HCEC 1CT (cell line): ENCODE data around the gene TPSAB1.

ENCODE experiments used
- DNase-seq: peaks from one replicate; pipeline ENCODE4 v3.0.0-alpha.2; 2017

The TPSAB1 gene

DNA sequence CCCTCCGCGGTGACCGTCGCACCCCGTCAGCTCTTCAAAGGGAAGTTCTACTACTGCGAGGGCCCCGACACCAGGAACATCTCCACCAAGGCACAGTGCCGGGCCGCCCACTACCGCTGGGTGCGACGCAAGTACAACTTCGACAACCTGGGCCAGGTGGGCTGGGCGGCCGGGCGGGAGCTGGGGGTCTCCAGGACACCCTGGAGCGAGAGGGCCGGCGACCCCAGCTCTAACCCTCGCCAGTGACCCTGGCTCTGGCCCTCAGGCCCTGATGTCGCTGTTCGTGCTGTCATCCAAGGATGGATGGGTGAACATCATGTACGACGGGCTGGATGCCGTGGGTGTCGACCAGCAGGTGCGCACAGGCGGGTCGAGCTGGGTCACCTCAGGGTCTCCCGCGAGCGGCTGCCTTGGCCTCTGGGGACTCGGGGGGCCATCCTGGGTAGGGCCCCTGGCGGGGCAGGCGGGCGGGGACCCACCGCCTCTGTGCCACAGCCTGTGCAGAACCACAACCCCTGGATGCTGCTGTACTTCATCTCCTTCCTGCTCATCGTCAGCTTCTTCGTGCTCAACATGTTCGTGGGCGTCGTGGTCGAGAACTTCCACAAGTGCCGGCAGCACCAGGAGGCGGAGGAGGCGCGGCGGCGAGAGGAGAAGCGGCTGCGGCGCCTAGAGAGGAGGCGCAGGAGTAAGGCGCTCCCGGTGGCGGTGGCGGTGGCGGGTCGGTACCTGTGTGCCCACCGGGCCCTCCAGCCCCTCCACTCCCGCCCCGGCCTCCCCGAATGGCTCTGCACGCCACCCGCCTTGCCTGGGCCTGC, 28.8 kb upstream of the TPSAB1 start:
- no peak for DNase-seq

DNA sequence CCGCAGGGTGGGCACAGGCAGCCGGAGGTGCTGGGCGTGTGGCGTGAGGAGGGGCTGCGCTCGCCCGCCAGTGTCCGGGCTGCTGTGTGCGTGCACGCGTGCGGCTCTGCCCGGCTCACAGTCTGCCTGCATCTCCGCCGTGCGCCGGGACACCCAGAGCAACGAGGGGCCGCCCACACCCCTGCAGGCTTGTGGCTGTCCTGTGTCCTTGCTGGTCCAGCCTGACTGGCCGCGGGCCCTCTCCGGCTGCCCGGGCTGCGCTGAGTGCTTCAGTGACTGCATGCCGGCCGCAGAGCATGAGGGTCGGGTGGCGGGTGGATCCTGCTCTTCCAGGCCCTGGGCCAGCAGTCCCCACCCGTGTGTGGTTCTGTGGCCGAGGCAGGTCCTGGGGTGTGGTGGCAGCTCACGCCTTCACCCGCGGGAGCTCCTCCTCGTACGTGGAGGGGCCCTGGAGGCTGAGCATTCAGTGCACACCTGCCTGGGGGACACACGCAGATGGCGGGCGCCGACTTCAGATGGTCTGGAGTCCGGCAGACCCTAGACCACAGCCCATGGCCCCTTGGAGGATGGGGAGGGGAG, 27.8 kb upstream of the TPSAB1 start:
- no peak for DNase-seq

- no peak for DNase-seq
Measured at GRCh38 chr16:1213231-1213630, 27.3 kb upstream of the TPSAB1 start.

DNA sequence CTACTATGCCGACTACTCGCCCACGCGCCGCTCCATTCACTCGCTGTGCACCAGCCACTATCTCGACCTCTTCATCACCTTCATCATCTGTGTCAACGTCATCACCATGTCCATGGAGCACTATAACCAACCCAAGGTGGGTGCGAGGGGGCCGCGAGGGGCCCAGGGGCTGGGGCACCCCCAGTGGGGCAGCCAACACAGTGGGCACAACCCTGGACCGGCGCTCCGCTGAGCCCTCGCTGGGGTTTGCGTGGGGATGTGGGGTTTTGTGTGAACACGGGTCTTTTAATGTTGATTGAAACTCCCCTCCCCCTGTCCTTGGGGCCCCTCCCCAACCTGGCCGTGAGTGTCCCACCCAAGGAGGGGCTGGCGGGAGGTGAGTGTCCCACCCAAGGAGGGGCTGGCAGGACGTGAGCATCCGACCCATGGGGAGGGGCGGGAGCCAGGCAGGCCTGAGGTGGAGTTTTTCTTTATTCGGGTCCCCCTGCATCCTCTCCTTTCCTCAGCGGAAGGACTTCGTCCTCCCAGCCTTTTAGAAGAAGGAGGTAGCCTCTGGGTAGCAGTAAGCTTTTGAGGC, 26.6 kb upstream of the TPSAB1 start:
- no peak for DNase-seq

GRCh38 chr16:1214719-1215118, 25.8 kb upstream of the TPSAB1 start:
- DNase-seq, result no peak

DNA sequence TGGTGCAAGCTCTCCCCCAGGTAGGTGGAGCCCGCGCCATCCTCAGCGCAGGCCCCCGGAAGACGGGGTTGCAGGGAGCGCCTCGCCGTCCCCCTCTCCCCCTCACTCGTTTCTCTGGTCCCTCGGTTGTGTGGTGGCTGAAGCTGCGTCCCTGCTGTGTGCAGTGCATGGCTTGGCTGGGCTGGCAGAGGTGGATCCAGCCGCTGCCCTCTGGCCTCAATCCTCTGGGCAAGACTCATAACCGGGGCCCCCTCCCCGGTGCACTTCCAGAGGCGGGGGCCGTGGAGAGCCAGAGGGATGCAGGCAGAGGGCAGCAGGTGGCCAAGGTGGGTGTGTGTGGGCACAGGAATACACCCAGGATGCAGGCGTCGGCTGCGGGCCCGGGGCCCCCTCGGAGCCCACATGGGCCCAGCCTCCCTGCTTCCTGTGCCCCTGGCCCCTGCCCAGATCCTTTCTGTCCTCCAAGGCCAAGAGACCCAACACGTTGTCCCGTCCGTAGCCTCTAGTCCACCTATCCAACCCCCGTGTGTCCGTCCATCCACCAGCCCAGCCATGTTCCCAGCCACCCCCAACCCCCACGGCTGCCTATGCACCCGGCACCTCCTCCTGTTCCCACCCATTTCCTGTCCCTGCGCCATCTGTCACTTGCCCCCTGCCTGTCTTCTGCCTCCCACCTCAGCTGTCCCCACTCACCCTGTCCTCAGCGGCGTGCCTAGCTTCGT, 24.8 kb upstream of the TPSAB1 start:
- no peak for DNase-seq

GRCh38 chr16:1216296-1216619, 24.2 kb upstream of the TPSAB1 start:
- DNase-seq, result no peak

GRCh38 chr16:1216681-1217400, 23.7 kb upstream of the TPSAB1 start:
- DNase-seq, result no peak

- no peak for DNase-seq
Measured at GRCh38 chr16:1217526-1217925, 23.0 kb upstream of the TPSAB1 start.

- no peak for DNase-seq
Measured at GRCh38 chr16:1218061-1218929, 22.2 kb upstream of the TPSAB1 start.

- DNase-seq, result no peak
Measured at GRCh38 chr16:1218930-1219611, 21.4 kb upstream of the TPSAB1 start.

GRCh38 chr16:1220098-1220728, 20.3 kb upstream of the TPSAB1 start:
- no peak for DNase-seq

DNA sequence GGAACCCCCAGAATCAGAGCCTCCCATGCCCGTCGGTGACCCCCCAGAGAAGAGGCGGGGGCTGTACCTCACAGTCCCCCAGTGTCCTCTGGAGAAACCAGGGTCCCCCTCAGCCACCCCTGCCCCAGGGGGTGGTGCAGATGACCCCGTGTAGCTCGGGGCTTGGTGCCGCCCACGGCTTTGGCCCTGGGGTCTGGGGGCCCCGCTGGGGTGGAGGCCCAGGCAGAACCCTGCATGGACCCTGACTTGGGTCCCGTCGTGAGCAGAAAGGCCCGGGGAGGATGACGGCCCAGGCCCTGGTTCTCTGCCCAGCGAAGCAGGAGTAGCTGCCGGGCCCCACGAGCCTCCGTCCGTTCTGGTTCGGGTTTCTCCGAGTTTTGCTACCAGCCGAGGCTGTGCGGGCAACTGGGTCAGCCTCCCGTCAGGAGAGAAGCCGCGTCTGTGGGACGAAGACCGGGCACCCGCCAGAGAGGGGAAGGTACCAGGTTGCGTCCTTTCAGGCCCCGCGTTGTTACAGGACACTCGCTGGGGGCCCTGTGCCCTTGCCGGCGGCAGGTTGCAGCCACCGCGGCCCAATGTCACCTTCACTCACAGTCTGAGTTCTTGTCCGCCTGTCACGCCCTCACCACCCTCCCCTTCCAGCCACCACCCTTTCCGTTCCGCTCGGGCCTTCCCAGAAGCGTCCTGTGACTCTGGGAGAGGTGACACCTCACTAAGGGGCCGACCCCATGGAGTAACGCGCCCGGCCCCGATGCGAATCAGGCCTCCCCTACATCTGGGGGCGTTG, 19.5 kb upstream of the TPSAB1 start:
- no peak for DNase-seq

DNA sequence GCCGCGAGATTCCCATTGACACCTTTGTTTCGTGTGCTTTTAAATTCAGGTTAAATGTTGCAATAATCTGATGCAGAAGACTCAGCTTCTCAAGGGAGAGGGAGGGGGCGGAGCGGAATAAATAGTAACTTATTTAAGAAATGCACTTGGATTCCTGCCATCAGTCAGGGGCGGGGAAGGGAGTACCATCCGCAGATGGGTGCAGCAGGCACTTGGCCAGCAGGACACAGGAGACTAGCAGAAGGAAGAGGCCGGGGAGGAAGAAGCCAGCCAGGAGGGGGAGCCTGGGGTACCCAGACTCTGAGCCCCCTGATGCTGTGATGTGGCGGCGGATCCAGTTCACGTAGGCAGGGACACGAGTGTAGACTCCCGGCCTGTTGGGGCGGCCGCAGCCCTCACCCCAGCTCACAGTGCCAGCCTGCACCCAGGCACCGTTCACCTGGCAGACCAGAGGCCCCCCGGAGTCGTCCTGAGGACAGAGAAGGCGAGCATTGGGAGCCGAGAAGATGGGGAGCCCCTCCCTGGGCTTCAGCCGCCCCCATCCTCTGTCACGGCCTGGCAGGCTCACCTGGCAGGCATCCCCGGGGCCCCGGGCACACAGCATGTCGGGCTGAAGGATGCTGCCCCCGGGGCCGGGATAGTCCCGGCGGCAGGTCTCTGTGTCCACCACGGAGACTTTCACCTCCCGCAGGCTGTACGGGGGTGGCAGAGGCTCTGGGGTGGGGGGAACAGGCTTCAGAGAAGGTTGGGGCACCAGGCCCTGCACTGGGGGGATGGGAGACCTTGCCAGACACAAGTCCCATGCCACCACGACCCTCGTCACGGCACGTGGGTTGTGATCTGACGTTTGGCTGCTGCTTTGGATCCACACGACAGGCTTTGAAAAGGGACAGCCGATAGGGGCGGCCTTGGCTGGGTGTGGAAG, 18.6 kb upstream of the TPSAB1 start:
- no peak for DNase-seq

GRCh38 chr16:1222553-1223354, 17.8 kb upstream of the TPSAB1 start:
- no peak for DNase-seq

GRCh38 chr16:1223355-1224214, 16.9 kb upstream of the TPSAB1 start:
- DNase-seq, result no peak

DNA sequence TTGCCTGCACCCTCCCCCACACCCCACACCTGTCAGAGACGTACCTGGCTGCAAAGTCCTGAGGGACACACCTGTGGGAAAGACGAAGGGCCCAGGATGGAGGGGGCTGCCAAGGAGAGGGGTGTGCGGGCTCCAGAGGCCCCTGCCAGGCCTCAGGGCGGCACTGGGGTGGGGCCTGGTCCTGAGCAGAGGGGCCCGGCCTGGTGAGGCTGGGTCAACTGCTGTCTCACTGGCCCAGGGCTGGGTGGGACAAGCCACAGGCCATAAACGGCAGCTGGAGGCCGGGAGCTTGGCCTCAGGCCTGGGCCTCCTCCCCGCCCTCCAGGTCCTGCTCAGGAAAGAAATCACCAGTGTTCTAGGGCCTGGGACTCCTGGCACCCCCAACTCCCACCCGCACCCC, 15.9 kb upstream of the TPSAB1 start:
- no peak for DNase-seq
